GM10248 (cell line): ENCODE measurements around the gene GPATCH11.

Experiments used
- CTCF ChIA-PET: fragments of 300-600 bp; sonication (Branson Sonifier 250); formaldehyde crosslinking; extraction: SDS; loops from one replicate; lab custom pipeline; 2021; ENCODE audit warnings: antibody characterized with exemption; lab: Yijun Ruan, JAX
- POLR2A ChIA-PET: fragments of 350-650 bp; sonication (Branson Sonifier 250); formaldehyde crosslinking; extraction: SDS; loops from one replicate; lab custom pipeline; 2020; ENCODE audit warnings: antibody characterized with exemption; lab: Yijun Ruan, JAX
- DNase-seq: peaks from one replicate; pipeline ENCODE4 v3.0.0; 2012; ENCODE audit errors: extremely low spot score
- CTCF ChIP-seq: IDR thresholded peaks from 2 replicates; pipeline ENCODE4 v1.5.1; 2012; ENCODE audit warnings: mild to moderate bottlenecking, low read depth; ENCODE audit errors: extremely low read depth, missing control alignments, control extremely low read depth

The GPATCH11 gene

DNA sequence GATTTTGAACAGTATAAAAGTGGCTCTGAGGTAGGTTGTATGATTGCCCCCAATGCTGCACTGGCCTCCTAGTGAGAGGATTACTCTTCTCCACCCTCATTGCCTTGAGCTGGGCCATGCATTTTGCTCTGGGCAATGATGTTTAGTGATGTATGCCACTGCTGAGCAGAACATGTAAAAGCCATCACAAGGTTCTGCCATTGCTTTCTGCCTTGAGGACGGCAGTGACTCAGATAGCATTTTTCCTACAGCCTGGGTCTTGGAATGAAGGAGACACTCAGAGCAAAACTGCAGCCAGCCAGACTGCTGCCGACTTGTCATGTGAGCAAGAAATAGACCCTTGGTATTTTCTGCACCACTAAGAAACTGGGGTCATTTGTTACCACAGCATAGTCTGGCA is 27.6 kb downstream of the GPATCH11 start:
- POLR2A ChIA-PET: no interaction called here
- TF ChIP-seq CTCF: no peak
- CTCF ChIA-PET: no interaction called here
- no peak for DNase-seq

- TF ChIP-seq CTCF: no peak
- CTCF ChIA-PET: interaction anchor here (1.2 kb wide), 1 partner anchor 15 kb away, joined by 4 read pairs; no protein-coding TSS in a partner anchor
- DNase-seq: no peak
- POLR2A ChIA-PET: no interaction called here
Measured at GRCh38 chr2:37117566-37117965, 33.2 kb downstream of the GPATCH11 start.

DNA sequence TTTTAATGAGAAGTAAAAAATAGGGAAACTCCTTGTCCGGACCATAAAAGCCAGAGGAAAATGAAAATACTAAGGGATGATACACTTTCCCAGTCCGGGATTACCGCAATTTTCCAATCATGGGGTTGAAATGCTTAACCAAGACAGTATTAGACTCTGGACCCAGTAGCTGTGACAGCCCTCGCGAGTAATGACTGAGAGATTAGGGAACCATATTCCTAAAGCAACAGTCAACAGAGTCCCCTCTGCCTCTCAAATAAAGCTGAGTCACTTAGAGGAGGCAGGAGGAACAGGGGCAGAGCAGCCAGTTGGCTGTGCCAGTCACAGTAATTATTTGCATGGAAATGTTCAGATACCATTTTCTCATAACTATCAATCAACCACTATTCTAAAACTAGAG is 34.8 kb downstream of the GPATCH11 start:
- POLR2A ChIA-PET: no interaction called here
- CTCF ChIA-PET: no interaction called here
- no peak for TF ChIP-seq CTCF
- DNase-seq: no peak

DNA sequence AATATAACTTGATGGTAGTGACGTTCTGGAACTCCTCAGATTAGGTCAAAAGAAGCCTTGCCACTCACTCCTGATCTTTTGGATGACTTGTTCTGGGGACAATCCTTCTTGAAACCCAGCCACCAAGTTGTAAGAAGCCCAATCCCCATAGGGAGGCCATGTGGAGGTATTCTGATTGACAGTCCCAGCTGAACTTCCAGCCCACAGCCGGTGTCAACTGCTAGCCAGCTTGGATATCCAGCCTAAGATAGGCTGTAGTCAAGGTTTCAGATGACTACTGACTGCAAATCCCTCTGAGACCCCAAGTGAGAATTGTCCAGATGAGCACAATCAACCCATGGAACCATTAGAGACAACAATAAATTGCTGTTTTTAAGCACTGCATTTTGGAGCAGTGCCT is 41.1 kb downstream of the GPATCH11 start:
- no peak for DNase-seq
- TF ChIP-seq CTCF: no peak
- POLR2A ChIA-PET: no interaction called here
- CTCF ChIA-PET: no interaction called here

DNA sequence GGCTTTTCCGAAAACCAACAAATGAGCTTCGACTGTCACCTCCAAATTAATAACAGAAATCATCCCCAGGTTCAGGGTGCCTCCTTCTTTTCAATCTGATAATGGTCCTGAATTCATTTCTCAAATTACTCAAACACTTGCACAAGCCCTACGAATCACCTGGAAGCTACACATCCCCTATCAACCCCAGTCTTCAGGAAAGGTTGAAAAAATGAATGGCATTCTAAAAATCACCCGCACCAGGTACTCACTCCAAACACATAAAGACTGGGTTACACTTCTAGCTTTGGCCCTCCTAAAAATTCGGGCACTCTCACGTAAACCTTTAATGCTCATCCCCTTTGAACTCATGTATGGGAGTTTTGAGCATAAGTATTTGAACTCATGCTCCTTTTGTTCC is 48.6 kb downstream of the GPATCH11 start:
- POLR2A ChIA-PET: interaction anchor here (0.6 kb wide), 1 partner anchor 40 kb away, joined by 3 read pairs; no protein-coding TSS in a partner anchor
- no peak for DNase-seq
- TF ChIP-seq CTCF: no peak
- CTCF ChIA-PET: interaction anchor here (1.3 to 2.0 kb wide), 4 partner anchors 13 to 35 kb away, joined by 4 to 5 read pairs (median 4); no protein-coding TSS in a partner anchor

DNA sequence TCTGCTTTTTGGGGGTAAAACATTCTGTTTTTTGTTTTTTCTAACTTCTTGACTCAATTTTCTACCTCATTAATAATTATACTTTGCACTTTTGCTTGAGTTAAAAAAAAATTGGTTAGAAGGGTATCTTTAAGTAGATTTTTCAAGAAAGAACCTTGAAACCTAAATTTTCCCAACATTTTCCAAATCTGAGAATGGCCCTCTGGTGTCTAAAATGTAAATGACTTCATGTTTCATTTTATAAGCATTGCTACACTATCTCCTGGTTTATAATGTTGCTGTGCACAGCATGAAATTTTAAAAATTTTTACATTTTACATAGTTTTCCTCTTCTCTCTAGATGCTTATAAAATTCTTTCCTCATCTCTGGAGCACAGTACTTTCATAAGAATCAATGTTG is 58.2 kb downstream of the GPATCH11 start:
- ChIA-PET CTCF (interaction anchor here (1.5 kb wide), 1 partner anchor 40 kb away, joined by 3 read pairs; no protein-coding TSS in a partner anchor), POLR2A (no interaction called here)
- no peak for DNase-seq
- TF ChIP-seq CTCF: no peak
